ENCODE data around the gene ATG10. TPM values are rescaled to one million over a fixed set of nuclear protein-coding genes. Genes with fewer than 3 reads are reported as not detected.

The ATG10 gene
- polyA plus RNA-seq, 1 experiment = 1.7 TPM

DNA sequence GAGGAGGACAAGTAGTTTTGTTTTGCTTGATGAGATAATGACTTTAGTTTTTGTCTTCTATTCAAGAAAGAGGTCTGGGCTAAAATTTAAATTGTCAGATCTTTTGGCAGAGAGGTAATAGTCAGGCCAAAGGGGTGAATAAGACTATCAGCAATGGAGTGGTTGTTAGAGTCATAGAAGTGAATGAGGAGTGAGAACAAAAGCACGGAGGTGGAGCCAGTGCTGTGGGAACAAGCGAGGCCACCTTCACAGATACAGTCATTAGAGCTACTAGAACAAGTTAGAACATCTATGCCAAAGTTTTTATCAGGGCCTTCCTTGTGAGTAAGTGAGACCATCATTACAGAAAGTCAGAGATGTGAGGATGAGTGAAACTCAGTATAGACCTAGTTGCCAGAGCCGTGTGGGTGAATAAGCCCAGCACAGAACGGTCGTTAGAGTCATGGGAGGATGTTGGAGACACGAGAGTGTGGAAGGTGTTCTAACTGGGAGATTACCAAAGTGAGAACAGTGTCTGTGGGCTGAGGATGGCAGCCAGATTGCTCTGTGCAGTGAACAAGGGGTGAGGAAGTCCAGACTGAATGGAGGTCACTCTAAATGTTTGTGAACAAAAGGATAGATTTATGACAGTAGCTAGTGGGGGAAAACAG lies 171.2 kb downstream of the ATG10 start:
- ChIA-PET CTCF (no interaction called here), POLR2A (no interaction called here)
- no peaks in the 10 kb centered on the region for H3K36me3 ChIP-seq (ENCODE audit: control insufficient read depth, insufficient read depth, low read length)
- H3K4me3 ChIP-seq (ENCODE audit: low read depth, low read length) = no peak overlapping the region
- DNase-seq (ENCODE audit: low read depth) = no peak
- TF ChIP-seq, protein P1, sequence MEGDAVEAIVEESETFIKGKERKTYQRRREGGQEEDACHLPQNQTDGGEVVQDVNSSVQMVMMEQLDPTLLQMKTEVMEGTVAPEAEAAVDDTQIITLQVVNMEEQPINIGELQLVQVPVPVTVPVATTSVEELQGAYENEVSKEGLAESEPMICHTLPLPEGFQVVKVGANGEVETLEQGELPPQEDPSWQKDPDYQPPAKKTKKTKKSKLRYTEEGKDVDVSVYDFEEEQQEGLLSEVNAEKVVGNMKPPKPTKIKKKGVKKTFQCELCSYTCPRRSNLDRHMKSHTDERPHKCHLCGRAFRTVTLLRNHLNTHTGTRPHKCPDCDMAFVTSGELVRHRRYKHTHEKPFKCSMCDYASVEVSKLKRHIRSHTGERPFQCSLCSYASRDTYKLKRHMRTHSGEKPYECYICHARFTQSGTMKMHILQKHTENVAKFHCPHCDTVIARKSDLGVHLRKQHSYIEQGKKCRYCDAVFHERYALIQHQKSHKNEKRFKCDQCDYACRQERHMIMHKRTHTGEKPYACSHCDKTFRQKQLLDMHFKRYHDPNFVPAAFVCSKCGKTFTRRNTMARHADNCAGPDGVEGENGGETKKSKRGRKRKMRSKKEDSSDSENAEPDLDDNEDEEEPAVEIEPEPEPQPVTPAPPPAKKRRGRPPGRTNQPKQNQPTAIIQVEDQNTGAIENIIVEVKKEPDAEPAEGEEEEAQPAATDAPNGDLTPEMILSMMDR (IDR thresholded peaks at IDR 0.05; ENCODE audit: insufficient read depth, low read depth, low read length) = no peak
- H3K27me3 ChIP-seq (ENCODE audit: control insufficient read depth, insufficient read depth, low read length) = no peaks in the 10 kb centered on the region

DNA sequence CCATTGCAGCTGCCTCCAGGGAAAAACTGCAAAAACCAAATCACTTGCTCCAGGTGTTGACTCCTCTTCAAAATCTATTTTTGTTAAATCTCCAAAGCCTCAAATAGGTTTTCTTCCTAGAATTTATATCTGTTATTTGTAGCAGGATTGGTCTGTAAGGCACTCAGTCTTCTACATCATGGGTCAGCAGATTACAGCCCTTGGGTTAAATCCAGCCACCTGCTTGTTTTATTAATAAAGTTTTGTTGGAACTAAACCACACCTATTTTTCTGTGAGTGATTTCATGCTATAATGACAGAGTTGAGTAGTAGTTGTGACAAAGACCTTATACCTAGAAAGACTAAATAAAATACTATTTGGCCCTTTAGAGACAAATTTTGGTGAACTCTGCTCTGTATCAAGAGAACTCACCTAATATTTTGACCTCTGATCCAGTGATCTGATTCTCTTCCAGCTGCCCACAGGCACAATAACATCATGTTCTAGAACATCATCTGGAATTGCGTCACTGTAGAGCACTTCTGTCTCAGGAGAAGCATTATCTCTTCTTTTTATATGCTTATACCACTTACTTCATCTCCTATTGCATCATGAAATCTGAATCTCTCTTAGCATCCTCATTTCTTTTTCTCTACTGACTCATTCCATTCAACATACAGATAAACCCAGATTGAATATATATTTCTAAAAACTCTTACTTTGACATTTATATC lies 176.2 kb downstream of the ATG10 start:
- no peaks in the 10 kb centered on the region for H3K36me3 ChIP-seq (ENCODE audit: control insufficient read depth, insufficient read depth, low read length)
- CTCF ChIA-PET = interaction anchor here (0.7 to 1.3 kb wide), 3 partner anchors 10 to 19 kb away, joined by 3 to 4 read pairs (median 3); no protein-coding TSS in a partner anchor
- TF ChIP-seq, protein P1 (IDR thresholded peaks at IDR 0.05; ENCODE audit: insufficient read depth, low read depth, low read length) = no peak
- POLR2A ChIA-PET = no interaction called here
- peak; percentile 22 for DNase-seq (ENCODE audit: low read depth)
- H3K27me3 ChIP-seq (ENCODE audit: control insufficient read depth, insufficient read depth, low read length) = no peaks in the 10 kb centered on the region
- no peak overlapping the region for H3K4me3 ChIP-seq (ENCODE audit: low read depth, low read length)

DNA sequence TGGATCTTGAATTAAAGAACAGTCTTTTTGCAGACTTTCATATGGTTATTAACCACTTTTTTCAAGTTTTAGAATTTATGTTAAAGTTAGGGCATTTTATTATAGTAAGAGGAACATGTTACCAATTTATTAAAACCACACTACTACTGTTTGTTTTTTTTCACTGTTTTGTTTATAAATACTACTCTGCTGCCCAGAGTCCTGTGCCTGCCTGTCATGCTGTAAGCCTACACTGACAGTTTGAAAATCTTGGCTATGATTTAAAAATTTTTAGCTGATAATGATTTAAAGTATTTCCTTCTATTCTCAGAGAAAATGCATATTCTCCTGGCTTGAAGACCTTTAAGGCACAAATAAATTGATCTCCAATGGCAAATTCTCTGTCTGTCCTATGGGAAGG lies 177.6 kb downstream of the ATG10 start:
- CTCF ChIA-PET = interaction anchor here (1.3 kb wide), 1 partner anchor 10 kb away, joined by 4 read pairs; no protein-coding TSS in a partner anchor
- Histone ChIP-seq H3K27me3 (ENCODE audit: control insufficient read depth, insufficient read depth, low read length) (no peaks in the 10 kb centered on the region), H3K4me3 (ENCODE audit: low read depth, low read length) (no peak overlapping the region), H3K36me3 (ENCODE audit: control insufficient read depth, insufficient read depth, low read length) (no peaks in the 10 kb centered on the region)
- POLR2A ChIA-PET = no interaction called here
- DNase-seq (ENCODE audit: low read depth) = no peak
- TF ChIP-seq, protein P1 (IDR thresholded peaks at IDR 0.05; ENCODE audit: insufficient read depth, low read depth, low read length) = no peak

DNA sequence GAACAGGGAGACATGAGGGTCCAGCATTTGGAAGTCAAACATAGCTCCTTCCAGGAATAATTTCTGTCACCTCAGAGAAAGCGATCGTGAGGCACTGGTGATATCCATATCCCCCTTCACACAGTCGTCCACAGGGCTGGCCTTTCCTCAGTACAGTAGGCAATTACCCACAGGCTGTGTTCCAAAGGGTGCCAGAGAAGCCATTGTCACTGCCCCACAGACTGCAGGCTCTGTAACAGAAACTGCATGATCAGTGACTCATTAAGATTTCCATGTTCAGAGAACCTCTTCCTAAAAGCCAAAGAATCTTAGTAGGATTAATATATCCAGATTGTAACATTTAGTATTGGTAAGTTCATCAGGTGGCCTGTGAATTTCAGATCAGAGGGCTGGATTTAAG lies 178.7 kb downstream of the ATG10 start:
- no peak overlapping the region for H3K4me3 ChIP-seq (ENCODE audit: low read depth, low read length)

DNA sequence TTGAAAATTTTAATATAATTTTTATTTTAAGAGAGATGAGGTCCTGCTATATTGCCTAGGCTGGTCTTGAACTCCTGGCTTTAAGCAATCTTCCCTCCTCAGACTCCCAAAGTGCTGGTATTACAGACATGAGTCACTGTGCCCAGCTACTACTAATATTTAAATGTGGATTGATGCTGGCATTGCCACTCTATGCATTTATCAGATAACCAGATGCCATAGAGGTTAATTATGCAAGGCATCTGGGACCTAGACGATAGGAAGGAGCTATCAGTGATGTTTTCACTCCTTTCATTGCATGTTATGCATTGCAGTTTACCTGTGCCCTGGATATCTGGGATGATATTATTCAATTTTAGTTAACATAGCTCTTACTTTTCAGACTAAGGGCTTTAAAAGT lies 179.4 kb downstream of the ATG10 start:
- no peak for DNase-seq (ENCODE audit: low read depth)
- H3K36me3 ChIP-seq (ENCODE audit: control insufficient read depth, insufficient read depth, low read length) = no peaks in the 10 kb centered on the region
- no peaks in the 10 kb centered on the region for H3K27me3 ChIP-seq (ENCODE audit: control insufficient read depth, insufficient read depth, low read length)
- no peak overlapping the region for H3K4me3 ChIP-seq (ENCODE audit: low read depth, low read length)
- ChIA-PET POLR2A (no interaction called here), CTCF (interaction anchor here (0.7 kb wide), 2 partner anchors 42 to 92 kb away, joined by 3 read pairs; no protein-coding TSS in a partner anchor)
- TF ChIP-seq, protein P1 (IDR thresholded peaks at IDR 0.05; ENCODE audit: insufficient read depth, low read depth, low read length) = no peak

More for the DNA sequence above, 178.7 kb downstream of the ATG10 start:
- ChIA-PET CTCF (no interaction called here), POLR2A (no interaction called here)
- no peak for DNase-seq (ENCODE audit: low read depth)
- no peaks in the 10 kb centered on the region for H3K36me3 ChIP-seq (ENCODE audit: control insufficient read depth, insufficient read depth, low read length)
- H3K27me3 ChIP-seq (ENCODE audit: control insufficient read depth, insufficient read depth, low read length) = no peaks in the 10 kb centered on the region
- TF ChIP-seq, protein P1 (IDR thresholded peaks at IDR 0.05; ENCODE audit: insufficient read depth, low read depth, low read length) = no peak

Measured in BJ (cell line).